ENCODE measurements around the gene CAMKMT.

GRCh38 chr2:44819061-44819460 lies 457.3 kb downstream of the CAMKMT start:
- TF ChIP-seq EZH2 (IDR thresholded peaks at IDR 0.05; ENCODE audit: borderline replicate concordance, low read length) = no peak
- TF ChIP-seq, protein P1, sequence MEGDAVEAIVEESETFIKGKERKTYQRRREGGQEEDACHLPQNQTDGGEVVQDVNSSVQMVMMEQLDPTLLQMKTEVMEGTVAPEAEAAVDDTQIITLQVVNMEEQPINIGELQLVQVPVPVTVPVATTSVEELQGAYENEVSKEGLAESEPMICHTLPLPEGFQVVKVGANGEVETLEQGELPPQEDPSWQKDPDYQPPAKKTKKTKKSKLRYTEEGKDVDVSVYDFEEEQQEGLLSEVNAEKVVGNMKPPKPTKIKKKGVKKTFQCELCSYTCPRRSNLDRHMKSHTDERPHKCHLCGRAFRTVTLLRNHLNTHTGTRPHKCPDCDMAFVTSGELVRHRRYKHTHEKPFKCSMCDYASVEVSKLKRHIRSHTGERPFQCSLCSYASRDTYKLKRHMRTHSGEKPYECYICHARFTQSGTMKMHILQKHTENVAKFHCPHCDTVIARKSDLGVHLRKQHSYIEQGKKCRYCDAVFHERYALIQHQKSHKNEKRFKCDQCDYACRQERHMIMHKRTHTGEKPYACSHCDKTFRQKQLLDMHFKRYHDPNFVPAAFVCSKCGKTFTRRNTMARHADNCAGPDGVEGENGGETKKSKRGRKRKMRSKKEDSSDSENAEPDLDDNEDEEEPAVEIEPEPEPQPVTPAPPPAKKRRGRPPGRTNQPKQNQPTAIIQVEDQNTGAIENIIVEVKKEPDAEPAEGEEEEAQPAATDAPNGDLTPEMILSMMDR (IDR thresholded peaks at IDR 0.05; ENCODE audit: low read length) = no peak
